ENCODE measurements around the gene C9orf153.
A peak's percentile ranks its signal among the peaks of the same experiment; 100 is the strongest.
"Not testable (repeated sequence)": the region's sequence is repeated elsewhere in the genome, so short reads cannot be mapped to it uniquely, and the experiment has no call there.

The C9orf153 gene

GRCh38 chr9:86259557-86259956 lies at the start of gene C9orf153:
Gene C9orf153 (minus strand): TSS chr9:86259657. CDS start chr9:86229603, 30,054 bp downstream.
- DNase-seq, result no peak

GRCh38 chr9:86308687-86309086 lies 49.2 kb upstream of the C9orf153 start:
- DNase-seq, result no peak

- DNase-seq, result no peak
These were observed 44.8 kb upstream of the C9orf153 start for GRCh38 chr9:86304236-86304730.

DNA sequence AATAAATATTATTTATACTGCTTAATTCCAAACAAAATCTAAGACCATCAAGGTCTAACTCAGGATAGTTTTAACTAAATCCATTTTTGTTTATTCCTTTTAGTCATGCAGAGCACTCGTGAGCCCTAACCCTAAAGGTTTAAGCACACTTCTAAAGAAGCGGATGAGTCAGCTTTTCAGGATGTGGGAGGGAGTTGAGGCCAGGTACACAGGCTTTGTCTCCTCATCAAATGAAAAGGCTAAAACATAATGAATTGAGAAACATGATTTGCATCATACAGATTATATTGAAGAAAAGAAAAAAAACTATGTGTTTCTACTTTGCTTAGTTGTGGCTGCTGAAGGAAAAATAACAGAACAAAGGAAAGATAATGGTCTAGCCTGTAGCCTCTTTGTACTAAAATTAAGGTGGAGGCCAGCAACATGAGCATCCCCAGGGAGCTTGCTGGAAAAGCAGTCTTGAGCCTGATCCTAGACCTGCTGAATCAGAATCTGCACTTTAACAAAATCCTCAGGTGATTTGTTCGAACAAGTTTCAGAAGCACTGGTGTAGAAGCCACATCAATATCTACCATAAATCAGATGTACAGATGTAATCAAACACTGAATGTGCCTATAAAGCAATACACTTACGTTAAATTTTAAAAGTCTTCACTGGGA lies 44.0 kb upstream of the C9orf153 start:
- peak; percentile 64 for DNase-seq

DNA sequence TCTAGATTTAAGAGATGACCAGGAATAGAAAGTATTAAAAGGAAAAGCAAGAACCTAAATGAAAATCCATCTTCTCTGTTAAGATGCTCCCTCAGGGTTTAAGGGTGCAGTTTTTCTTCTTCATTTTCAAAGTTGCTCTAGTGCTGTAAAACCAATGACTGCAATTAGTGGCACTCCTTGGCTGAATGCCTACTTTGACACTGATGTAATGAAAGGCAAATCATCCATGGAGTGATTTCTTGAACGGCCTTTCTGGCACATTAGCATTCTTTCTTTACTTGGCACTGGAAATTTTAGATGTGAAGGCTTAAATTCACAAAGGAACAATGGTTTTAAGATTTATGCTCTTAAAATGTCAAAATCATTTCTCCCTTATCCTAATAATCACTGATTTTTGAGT lies 42.2 kb upstream of the C9orf153 start:
- no peak for DNase-seq

DNA sequence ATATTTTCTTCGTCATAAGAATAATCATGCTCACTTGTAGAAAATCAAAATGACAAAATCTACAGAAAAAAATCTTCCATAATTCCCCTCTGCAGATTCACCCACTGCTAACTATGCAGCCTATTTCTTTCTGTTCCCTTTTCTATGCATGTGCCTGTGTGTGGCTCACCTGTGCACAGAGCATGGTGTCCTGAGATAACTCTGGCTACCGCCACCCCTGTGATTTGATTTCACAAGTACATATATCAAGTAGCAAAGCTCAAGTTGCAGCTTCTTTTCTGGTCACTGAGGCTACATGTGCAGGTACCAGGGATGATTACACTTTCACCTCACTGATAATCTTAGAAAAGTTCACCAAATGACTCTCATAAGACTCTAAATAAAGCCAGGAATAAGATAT lies 41.2 kb upstream of the C9orf153 start:
- DNase-seq, result no peak

GRCh38 chr9:86298873-86299272 lies 39.4 kb upstream of the C9orf153 start:
- no peak for DNase-seq

DNA sequence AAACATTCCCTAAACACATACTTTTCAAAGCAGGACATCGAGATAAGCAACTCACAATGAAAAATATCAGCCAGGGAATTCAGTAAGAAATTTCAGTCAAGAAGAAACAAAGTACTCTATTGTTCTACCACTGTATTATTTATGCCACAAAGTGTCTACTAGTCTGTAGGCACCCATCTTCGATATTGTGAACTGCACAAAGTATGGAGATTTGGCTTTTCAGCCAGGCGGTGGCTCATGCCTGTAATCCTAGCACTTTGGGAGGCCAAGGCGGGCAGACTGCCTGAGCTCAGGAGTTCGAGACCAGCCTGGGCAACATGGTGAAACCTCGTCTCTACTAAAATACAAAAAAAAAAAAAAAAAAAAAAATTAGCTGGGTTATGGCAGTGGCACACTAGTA lies 30.9 kb upstream of the C9orf153 start:
- DNase-seq, result not testable (repeated sequence)

- no peak for DNase-seq
These were observed 29.2 kb upstream of the C9orf153 start for GRCh38 chr9:86288499-86289198.

DNA sequence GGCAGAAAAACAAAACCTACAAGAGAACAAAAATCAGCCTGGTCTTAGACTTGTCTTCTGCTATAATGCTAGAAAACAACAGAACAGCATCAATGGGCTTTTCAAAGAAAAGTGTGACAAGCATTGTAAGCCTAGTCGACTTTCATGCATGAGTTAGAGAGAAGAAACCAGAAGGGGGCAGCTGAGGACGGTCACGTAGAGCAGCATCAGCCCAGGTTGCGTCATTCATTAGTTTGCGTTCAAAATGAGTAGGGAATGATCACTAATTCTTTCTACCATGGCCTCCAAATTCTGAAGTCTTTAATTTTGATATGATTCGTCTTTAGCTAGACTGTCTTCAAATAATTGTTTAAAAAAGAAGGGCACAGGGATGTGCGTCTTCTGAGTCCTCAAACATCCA lies 27.6 kb upstream of the C9orf153 start:
- no peak for DNase-seq

DNA sequence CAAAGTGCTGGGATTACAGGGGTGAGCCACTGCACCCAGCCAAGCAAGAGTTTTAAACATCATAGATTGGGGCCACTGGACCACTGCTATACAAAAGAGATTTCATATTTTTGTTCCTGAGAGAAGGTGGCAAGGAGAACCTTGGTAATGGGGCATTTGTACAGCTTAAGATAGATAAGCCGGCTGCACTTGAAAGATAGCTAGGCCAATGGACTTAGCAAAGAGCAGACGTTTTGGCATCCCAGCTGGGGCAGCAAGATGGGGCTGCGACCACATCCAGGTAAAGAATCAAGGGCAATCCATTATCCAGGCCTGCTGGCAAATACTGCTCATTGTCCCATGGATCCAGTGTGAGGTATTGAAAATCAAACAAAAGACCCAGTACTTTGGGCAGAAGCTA lies 26.8 kb upstream of the C9orf153 start:
- DNase-seq, result no peak

- no peak for DNase-seq
These were observed 25.8 kb upstream of the C9orf153 start for GRCh38 chr9:86285261-86285660.

- no peak for DNase-seq
These were observed 23.6 kb upstream of the C9orf153 start for GRCh38 chr9:86282979-86283535.

DNA sequence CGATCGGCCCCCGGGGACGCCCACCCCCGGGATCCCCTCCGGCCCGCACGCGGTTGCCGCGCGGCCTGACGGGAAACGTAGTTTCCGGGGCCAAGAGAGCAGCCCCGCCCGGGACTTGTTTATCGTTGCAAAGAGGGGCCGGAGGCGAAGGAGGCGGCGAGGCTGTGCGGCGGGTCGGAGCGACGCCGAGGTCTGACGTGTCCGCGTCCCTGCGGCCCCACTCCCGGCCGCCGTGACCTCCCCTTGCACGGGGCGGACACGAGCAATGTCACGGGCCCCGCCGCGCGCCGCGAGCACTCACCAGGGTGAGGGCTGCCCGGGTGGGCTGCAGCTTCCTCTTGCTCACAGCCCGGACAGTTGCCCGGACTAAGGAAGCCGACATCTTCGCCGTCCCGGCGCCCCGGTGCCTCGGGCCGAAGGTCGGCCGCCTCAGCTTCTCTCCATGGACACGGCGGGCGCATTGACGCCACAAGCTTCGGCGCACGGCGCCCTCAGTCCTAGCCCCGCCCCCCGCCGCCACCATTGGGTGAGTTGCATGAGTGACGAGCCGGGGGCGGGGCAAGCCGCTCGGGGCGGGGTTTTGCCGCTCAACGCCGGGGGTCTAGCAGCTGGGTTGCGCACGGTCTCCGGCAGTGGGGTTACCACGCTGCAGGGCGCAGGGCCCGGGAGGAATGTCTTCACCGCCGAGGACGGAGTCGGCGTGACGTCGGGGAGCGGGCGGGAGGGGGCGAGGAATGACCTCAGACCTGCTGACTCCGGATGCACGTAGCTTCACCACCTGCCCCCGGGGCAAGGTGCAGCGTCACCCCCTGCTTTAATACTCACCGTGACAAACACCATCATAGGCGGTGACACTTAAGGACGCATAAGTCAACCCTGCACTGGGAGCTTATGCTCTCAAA lies 22.9 kb upstream of the C9orf153 start, which contains the start of gene ISCA1:
TSS of gene ISCA1 (minus strand) at position 462 of the 902 bp plus-strand sequence. CDS start at position 382, 80 bp downstream.
- peak; percentile 97 for DNase-seq

GRCh38 chr9:86281593-86282076 lies 22.2 kb upstream of the C9orf153 start:
- no peak for DNase-seq

- DNase-seq, result no peak
These were observed 21.1 kb upstream of the C9orf153 start for GRCh38 chr9:86280580-86280979.

DNA sequence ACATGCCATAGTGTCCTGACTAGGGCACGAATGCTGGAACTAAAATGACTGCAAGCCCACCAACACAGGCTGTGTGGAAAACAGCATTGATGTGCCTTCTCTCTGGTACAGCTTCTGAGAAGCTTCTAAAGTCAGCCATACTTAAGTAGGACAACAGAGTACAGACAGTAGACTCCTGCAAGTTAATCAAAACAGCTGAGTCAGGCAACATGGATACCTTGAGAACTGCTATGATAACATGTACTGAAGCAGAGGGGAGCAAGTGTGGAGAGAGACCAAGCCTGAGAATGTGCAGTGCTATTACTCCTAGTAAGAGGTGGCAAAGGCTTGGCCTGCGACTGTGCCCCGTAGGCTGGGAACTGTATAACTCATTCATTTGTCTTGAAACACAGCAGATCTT lies 20.4 kb upstream of the C9orf153 start:
- DNase-seq, result no peak

DNA sequence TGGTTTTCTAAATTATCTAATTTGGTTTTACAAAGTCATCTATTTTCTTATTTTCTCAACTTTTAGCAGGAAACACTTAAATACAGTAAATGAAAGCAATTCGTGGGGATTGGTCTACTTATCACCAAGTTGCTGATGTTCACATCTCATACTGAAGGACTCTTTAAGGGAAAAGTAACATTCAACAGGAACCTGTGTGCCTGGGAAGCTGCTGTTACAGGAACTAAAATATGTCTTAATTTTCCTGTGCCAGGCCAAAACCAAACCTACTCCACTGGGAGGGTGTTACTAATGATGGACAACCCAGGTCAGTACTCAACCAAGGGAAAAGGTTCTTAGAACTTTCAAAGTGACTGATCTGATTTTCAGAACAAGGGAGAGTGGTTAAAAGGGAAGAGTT lies 17.6 kb upstream of the C9orf153 start:
- DNase-seq, result no peak

DNA sequence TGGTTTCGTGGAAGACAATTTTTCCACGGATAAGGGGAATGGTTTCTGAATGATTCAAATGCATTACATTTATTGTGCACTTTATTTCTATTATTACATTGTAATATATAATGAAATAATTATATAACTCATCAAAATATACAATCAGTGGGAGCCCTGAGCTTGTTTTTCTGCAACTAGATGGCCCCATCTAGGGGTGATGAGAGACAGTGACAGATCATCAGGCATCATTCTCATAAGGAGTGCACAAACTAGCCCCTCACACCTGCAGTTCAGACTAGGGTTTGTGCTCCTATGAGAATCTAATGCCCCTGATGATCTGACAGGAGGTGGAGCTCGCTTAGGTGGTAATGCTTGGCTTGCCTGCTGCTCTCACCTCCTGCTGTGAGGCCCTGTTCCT lies 16.5 kb upstream of the C9orf153 start:
- DNase-seq, result no peak

DNA sequence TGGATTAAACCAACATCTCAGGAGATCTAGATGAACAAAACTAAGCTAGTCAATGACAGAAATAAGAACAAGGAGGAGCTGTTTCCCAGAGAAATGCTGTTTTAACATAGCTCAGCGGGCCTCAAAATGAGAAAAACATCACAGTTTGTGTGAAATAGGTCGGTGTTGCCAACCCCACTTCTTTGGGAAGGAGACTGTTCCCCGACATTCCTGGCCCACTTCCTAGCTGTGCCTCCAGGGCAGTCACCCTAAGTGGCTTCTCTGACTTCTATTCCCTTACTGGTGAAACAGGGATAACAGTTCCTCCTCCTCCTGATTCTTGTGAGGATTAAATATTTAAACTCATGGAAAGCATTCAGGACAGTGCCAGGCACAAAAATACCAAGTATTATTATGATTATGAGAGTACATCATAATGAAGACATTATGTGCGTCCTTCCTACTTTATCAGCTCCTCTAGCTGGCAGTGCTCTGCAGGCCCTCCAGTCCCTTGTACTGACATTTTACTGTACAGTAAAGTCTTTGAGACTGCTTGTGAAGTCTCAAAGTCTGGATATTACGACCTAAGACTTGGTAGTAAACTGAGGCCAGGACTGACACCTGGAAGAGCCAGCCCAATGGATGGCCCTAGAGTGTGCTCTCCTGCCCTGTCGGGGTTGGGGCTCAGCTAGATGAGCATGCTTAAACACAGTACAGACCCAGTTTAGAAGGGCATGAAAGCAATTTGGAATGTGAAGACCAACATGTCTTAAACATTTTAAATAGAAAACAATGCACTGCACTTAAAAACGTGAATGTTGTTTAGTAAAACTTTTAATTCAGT lies 15.6 kb upstream of the C9orf153 start:
- DNase-seq, result no peak

- DNase-seq, result no peak
These were observed 12.8 kb upstream of the C9orf153 start for GRCh38 chr9:86272221-86272620.

- DNase-seq, result no peak
These were observed 4.4 kb upstream of the C9orf153 start for GRCh38 chr9:86263876-86264275.

All from activated T-cell treated with anti-CD3 and anti-CD28 coated beads for 4 hours (primary cell).